Islet precursor cell (in vitro differentiated cells): ENCODE measurements around the gene PCDHB11.
"Not testable (repeated sequence)": the region's sequence is repeated elsewhere in the genome, so short reads cannot be mapped to it uniquely, and the experiment has no call there.

Experiments used
- DNase-seq: peaks from one replicate; pipeline ENCODE4 v3.0.0-alpha.2; 2018

PCDHB11 gene

DNA sequence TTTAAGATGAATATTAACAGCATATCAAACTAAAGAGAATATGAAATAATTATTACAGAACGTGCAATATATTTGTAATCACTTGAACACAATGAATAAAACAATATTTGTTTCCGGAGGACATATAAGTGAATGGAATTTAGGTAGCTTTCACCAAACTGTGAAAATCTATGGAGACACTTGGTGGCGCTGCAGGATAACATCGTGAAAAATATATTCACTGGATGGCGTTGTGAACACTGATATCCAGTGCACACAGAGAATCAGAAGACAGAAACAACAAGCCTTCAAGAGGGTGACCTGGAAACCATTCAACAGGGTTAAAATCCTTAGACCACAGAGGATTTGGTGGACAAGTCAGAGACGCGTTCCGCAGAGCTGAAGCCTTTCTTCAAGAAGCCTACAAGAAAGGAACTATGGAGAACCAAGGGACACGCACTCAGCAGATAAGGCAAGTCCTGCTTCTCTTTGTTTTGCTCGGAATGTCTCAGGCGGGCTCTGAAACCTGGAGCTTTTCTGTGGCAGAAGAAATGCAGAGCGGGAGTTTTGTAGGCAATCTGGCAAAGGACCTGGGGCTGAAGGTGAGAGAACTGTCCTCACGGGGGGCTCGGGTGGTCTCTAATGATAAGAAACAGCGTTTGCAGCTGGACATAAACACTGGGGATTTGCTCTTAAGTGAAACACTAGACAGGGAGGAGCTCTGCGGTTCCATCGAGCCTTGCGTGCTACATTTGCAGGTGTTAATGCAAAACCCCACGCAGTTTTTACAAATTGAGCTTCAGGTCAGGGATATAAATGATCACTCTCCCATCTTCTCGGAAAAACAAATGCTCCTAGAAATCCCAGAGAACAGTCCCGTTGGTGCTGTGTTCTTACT is at the start of gene PCDHB11:
TSS of gene PCDHB11 (plus strand) at position 269 of the 877 bp plus-strand sequence. CDS start at position 417, 148 bp downstream.
- DNase-seq: no peak

- DNase-seq: no peak
Measured at GRCh38 chr5:141149812-141150211, 49.6 kb upstream of the PCDHB11 start, which contains the start of gene PCDHB6. Gene PCDHB6, plus strand, starts transcription at chr5:141150057. Its CDS starts 201 bp downstream, at chr5:141150258.

DNA sequence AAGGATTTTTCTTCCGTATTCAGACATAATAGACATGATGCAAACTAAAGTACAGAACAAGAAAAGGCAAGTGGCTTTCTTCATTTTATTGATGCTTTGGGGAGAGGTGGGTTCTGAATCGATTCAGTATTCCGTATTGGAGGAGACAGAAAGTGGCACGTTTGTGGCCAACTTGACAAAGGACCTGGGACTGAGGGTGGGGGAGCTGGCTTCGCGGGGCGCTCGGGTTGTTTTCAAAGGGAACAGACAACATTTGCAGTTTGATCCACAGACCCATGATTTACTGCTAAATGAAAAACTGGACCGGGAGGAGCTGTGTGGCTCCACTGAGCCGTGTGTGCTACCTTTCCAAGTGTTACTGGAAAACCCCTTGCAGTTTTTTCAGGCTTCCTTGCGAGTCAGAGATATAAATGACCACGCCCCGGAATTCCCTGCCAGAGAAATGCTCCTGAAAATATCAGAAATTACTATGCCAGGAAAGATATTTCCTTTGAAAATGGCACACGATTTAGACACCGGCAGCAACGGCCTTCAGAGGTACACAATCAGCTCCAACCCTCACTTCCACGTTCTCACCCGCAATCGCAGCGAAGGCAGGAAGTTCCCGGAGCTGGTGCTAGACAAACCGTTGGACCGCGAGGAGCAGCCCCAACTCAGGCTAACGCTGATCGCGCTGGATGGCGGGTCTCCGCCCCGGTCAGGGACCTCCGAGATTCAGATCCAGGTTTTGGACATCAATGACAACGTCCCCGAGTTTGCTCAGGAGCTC is 49.0 kb upstream of the PCDHB11 start:
- DNase-seq: no peak

- DNase-seq: no peak
Measured at GRCh38 chr5:141150993-141151325, 48.5 kb upstream of the PCDHB11 start.

GRCh38 chr5:141151632-141152031 is 47.8 kb upstream of the PCDHB11 start:
- not testable (repeated sequence) for DNase-seq

DNA sequence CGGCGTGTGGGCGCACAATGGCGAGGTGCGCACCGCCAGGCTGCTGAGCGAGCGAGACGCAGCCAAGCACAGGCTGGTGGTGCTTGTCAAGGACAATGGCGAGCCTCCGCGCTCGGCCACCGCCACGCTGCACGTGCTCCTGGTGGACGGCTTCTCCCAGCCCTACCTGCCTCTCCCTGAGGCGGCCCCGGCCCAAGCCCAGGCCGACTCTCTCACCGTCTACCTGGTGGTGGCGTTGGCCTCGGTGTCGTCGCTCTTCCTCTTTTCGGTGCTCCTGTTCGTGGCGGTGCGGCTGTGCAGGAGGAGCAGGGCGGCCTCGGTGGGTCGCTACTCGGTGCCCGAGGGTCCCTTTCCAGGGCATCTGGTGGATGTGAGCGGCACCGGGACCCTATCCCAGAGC is 47.3 kb upstream of the PCDHB11 start:
- not testable (repeated sequence) for DNase-seq

DNA sequence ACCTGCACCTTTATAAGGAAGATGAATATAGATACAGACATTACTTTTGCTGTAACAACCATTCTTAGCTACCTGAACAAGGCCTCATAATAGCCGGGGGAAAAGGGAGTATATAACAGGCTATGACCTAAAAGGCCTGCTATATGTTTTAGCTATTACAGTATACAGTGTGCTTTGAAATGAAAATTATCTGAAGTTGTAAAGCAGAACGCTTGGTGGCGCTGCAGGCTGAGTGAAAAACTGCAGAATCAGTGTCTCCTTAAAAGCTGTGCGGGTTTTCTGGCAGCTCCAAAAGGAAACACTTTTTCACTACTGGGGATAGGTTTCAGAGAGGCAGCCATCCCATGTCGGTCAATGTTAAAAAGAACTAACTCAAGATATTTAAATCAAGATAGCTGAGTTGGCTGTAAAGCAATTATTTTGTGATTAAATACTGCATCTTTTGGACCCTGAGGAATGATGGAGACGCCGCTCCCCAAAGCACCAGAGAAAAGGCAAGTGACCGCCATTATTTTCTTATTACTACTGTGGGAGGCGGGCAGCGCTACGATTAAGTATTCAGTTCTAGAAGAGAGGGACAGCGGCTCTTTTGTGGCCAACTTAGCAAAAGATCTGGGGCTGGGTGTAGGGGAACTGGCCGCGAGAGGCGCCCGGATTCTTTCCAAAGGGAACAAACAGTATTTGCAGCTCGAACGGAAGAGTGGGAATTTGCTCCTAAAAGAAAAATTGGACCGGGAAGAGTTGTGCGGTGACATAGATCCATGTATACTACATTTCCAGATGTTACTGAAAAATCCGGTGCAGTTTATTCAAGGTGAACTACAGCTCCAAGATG is 43.7 kb upstream of the PCDHB11 start:
- no peak for DNase-seq

- not testable (repeated sequence) for DNase-seq
Measured at GRCh38 chr5:141157356-141157755, 42.1 kb upstream of the PCDHB11 start.

GRCh38 chr5:141157901-141158300 is 41.5 kb upstream of the PCDHB11 start:
- DNase-seq: not testable (repeated sequence)

- DNase-seq: no peak
Measured at GRCh38 chr5:141172381-141173204, 26.8 kb upstream of the PCDHB11 start, which contains the start of gene PCDHB7. Gene PCDHB7, plus strand, starts transcription at chr5:141172644. Its CDS starts 192 bp downstream, at chr5:141172836.

DNA sequence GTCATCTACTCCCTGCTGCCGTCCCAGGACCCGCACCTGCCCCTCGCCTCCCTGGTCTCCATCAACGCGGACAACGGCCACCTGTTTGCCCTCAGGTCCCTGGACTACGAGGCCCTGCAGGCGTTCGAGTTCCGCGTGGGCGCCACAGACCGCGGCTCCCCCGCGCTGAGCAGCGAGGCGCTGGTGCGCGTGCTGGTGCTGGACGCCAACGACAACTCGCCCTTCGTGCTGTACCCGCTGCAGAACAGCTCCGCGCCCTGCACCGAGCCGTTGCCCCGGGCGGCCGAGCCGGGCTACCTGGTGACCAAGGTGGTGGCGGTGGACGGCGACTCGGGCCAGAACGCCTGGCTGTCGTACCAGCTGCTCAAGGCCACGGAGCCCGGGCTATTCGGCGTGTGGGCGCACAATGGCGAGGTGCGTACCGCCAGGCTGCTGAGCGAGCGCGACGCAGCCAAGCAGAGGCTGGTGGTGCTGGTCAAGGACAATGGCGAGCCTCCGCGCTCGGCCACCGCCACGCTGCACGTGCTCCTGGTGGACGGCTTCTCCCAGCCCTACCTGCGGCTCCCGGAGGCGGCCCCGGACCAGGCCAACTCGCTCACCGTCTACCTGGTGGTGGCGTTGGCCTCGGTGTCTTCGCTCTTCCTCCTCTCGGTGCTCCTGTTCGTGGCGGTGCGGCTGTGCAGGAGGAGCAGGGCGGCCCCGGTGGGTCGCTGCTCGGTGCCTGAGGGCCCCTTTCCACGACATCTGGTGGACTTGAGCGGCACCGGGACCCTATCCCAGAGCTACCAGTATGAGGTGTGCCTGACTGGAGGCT is 24.9 kb upstream of the PCDHB11 start:
- not testable (repeated sequence) for DNase-seq

DNA sequence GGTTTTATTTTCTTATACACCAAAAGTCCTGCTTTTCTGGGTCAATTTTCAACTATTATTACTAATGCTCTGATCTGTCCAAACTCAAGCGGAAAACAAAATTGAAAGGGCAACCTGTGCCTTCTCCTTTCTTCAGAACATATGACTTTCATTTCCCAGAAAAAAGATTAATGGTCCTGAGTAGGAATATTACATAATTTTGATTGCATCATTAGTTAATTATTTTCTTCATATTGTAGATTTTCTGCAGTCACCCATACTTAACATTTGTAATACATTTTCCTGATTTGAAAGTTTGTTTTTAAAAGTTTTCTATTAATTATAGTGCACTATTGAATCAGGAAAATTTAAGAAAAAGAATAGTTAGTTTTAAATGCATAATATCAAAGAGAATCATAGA is 23.5 kb upstream of the PCDHB11 start:
- DNase-seq: no peak

DNA sequence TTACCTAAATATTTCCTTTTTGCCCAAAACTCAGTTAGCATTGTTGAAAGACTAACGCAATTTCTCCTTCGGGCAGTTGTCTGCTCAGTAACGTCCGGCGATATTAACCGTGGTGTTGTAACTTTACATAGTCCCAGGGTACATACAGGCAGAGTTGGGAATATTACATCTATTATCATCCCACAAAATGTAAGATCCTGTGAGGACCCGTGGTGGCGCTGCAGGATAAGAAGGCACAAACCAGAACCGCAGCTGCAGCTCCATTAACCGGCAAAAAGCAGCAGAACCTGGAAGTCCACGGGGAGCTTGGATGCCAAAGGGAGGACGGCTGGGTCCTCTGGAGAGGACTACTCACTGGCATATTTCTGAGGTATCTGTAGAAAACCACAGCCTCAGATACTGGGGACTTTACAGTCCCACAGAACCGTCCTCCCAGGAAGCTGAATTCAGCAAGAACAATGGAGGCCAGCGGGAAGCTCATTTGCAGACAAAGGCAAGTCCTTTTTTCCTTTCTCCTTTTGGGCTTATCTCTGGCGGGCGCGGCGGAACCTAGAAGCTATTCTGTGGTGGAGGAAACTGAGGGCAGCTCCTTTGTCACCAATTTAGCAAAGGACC is 21.7 kb upstream of the PCDHB11 start, which contains the start of gene PCDHB8:
TSS of gene PCDHB8 (plus strand) at position 214 of the 615 bp plus-strand sequence. CDS start at position 459, 245 bp downstream.
- DNase-seq: not testable (repeated sequence)

- DNase-seq: not testable (repeated sequence)
Measured at GRCh38 chr5:141179371-141179770, 20.1 kb upstream of the PCDHB11 start.

- DNase-seq: not testable (repeated sequence)
Measured at GRCh38 chr5:141179876-141180275, 19.6 kb upstream of the PCDHB11 start.

GRCh38 chr5:141180313-141180712 is 19.1 kb upstream of the PCDHB11 start:
- no peak for DNase-seq

DNA sequence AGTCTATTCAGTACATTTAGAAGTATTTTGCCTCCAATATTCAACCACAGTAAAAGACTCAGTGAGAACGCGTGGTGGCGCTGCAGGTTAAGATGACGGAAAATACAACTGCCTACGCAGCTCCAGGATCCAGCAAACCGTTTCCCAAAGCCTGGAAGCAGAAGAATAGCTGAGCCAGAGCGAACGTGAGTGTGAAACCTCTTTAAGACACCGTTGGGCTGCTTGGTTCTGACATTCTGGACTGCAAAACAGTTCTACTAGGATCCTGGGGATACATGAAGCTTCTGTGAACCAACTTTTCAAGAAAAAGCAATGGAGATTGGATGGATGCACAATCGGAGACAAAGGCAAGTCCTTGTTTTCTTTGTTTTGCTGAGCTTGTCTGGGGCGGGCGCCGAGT is 17.2 kb upstream of the PCDHB11 start, which contains the start of gene PCDHB16:
TSS of gene PCDHB16 (plus strand) at position 140 of the 400 bp plus-strand sequence. CDS start at position 313, 173 bp downstream.
- DNase-seq: peak; percentile 82

GRCh38 chr5:141184117-141184855 is 15.1 kb upstream of the PCDHB11 start:
- DNase-seq: not testable (repeated sequence)

DNA sequence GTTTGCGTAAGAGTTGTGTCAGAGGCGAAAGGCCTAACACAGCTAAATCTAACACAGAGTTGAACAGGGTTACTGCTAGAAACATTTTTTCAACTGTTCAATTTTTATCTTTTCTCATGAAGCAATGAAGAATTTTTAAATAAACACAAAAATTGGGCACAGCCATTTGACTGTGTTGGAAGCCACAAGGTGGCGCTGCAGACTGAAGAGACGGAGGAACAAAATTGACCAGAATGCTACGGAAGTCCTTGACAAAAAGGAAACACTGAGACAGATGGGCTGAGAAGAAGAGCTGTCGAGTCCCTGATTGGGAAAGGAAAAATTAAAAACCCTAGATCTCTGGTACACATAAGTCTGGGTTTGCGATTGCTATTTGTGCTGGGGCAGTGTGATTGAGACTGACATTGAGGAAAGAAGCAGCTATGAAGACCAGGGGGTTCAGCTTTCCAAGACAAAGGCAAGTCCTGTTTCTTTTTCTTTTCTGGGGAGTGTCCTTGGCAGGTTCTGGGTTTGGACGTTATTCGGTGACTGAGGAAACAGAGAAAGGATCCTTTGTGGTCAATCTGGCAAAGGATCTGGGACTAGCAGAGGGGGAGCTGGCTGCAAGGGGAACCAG is 12.4 kb upstream of the PCDHB11 start, which contains the start of gene PCDHB9:
TSS of gene PCDHB9 (plus strand) at position 265 of the 616 bp plus-strand sequence. CDS start at position 423, 158 bp downstream.
- no peak for DNase-seq
